Prostate gland (tissue), 2 donors: ENCODE results near the gene DUSP28. TPM values are rescaled to one million over a fixed set of nuclear protein-coding genes. Genes with fewer than 3 reads are reported as not detected.
A peak's percentile ranks its signal among the peaks of the same experiment; 100 is the strongest.

Experiments
- DNase-seq: peaks from one replicate; pipeline ENCODE4 v3.0.0-alpha.2; 2019; ENCODE audit warnings: low spot score
- H3K27ac ChIP-seq, 2 donors: fragments of 200-600 bp; sonication (generic); 2 replicates each; pipeline ENCODE4 v1.5.1; 2017 to 2019
- H3K27me3 ChIP-seq: fragments of 200-600 bp; sonication (generic); replicated peaks from 2 replicates; pipeline ENCODE4 v1.5.1; 2019; ENCODE audit not compliant: insufficient read depth
- H3K36me3 ChIP-seq, 2 donors: fragments of 200-600 bp; sonication (generic); 1 replicate in 1 of 2; 2 replicates in 1 of 2; pipeline versions ENCODE4 v1.5.1 to v1.8.1; 2017 to 2019
- H3K4me1 ChIP-seq: fragments of 200-600 bp; sonication (generic); replicated peaks from 2 replicates; pipeline ENCODE4 v1.5.1; 2019
- H3K4me3 ChIP-seq, 2 donors: fragments of 200-600 bp; sonication (generic); 2 replicates each; pipeline ENCODE4 v1.5.1; 2017 to 2019
- H3K9me3 ChIP-seq: fragments of 200-600 bp; sonication (generic); 2 replicates; pipeline ENCODE4 v1.5.1; 2017
- CTCF ChIP-seq, 4 experiments: fragments of 200-600 bp in 2 of 4; fragments of 450-650 bp in 2 of 4; sonication (generic) in 2 of 4; IDR thresholded peaks; 1 replicate in 3 of 4; 2 replicates in 1 of 4; pipeline ENCODE4 v1.5.1; 2016 to 2019; ENCODE audit warnings: antibody characterized with exemption in 4 of 4, mild to moderate bottlenecking in 2 of 4, moderate library complexity in 2 of 4
- POLR2A ChIP-seq: fragments of 450-650 bp; IDR thresholded peaks from one replicate; pipeline ENCODE4 v1.6.1; 2016; ENCODE audit warnings: antibody characterized with exemption, mild to moderate bottlenecking
- POLR2AphosphoS5 ChIP-seq: sonication (generic); formaldehyde crosslinking; IDR thresholded peaks from one replicate; pipeline ENCODE4 v1.6.1; 2017; ENCODE audit warnings: antibody characterized with exemption
- WGBS: methylation state at CpG from one replicate; pipeline ENCODE4 v1.1.5; 2018; 5-methylcytosine and 5-hydroxymethylcytosine counted together
- intact Hi-C: fragments of 100-400 bp; cut with DNase I; formaldehyde crosslinking; loops from one replicate; pipeline ENCODE4 v1.14.2; 2022
- total RNA-seq, 2 donors: library from RNA; depleted of rRNA; stranded (reverse); fragments of >200 nt; gene quantifications; one replicate each; pipeline ENCODE4 v1.1.0, GENCODE V29; 2016

Gene DUSP28
- total RNA-seq, 2 donors from 2014 or later, result 18.4 to 18.6 TPM

GRCh38 chr2:240596080-240596460, 35.9 kb downstream of the DUSP28 start:
- peaks cover 25% of the 10 kb centered on the region for H3K4me1 ChIP-seq
- H3K9me3 ChIP-seq, result no peaks in the 10 kb centered on the region
- H3K4me3 ChIP-seq, result no peak overlapping the region
- DNase-seq, result no peak
- intact Hi-C loops, result no loop called here
- TF ChIP-seq CTCF (IDR thresholded peaks at IDR 0.05), result no peak
- no peak for TF ChIP-seq POLR2A
- no peak for TF ChIP-seq POLR2AphosphoS5
- 54% methylated on average over 16 of the region's 17 CpGs for WGBS
- H3K36me3 ChIP-seq, result no peaks in the 10 kb centered on the region
- H3K27ac ChIP-seq, result peak overlapping the region; percentile 44 to 46
- H3K27me3 ChIP-seq, result no peaks in the 10 kb centered on the region

- Histone ChIP-seq H3K4me1 (peaks cover 25% of the 10 kb centered on the region), H3K36me3 (no peaks in the 10 kb centered on the region), H3K9me3 (no peaks in the 10 kb centered on the region), H3K27ac (peak overlapping the region; percentile 44 to 46), H3K27me3 (no peaks in the 10 kb centered on the region), H3K4me3 (no peak overlapping the region)
- intact Hi-C loops, result no loop called here
- TF ChIP-seq CTCF (IDR thresholded peaks at IDR 0.05) (no peak), POLR2AphosphoS5 (peak; percentile 68)
- DNase-seq, result peak; percentile 74
- WGBS, result 39% methylated on average over 21 of the region's 23 CpGs
Measured at GRCh38 chr2:240596491-240596931, 36.4 kb downstream of the DUSP28 start.

GRCh38 chr2:240597054-240597418, 36.9 kb downstream of the DUSP28 start:
- DNase-seq, result no peak
- H3K27ac ChIP-seq, result peak overlapping the region in 1 of 2 donors; percentile 46
- H3K36me3 ChIP-seq, result no peaks in the 10 kb centered on the region
- WGBS, result 81% methylated on average over 10 of the region's 10 CpGs
- no peaks in the 10 kb centered on the region for H3K27me3 ChIP-seq
- TF ChIP-seq CTCF (IDR thresholded peaks at IDR 0.05), result no peak
- intact Hi-C loops, result no loop called here
- peaks cover 25% of the 10 kb centered on the region for H3K4me1 ChIP-seq
- no peak overlapping the region for H3K4me3 ChIP-seq
- H3K9me3 ChIP-seq, result no peaks in the 10 kb centered on the region

GRCh38 chr2:240597419-240598181, 37.4 kb downstream of the DUSP28 start:
- Histone ChIP-seq H3K4me1 (peaks cover 25% of the 10 kb centered on the region), H3K27me3 (no peaks in the 10 kb centered on the region), H3K4me3 (no peak overlapping the region), H3K9me3 (no peaks in the 10 kb centered on the region), H3K36me3 (no peaks in the 10 kb centered on the region), H3K27ac (no peak overlapping the region)
- TF ChIP-seq POLR2A, result no peak
- no peak for TF ChIP-seq CTCF (IDR thresholded peaks at IDR 0.05)
- TF ChIP-seq POLR2AphosphoS5, result no peak
- intact Hi-C loops, result no loop called here
- 94% methylated on average over 22 of the region's 22 CpGs for WGBS
- DNase-seq, result no peak

- 95% methylated on average over 17 of the region's 17 CpGs for WGBS
- H3K27ac ChIP-seq, result no peak overlapping the region
- no peaks in the 10 kb centered on the region for H3K27me3 ChIP-seq
- TF ChIP-seq POLR2AphosphoS5, result no peak
- TF ChIP-seq CTCF (IDR thresholded peaks at IDR 0.05), result no peak
- TF ChIP-seq POLR2A, result no peak
- no peak for DNase-seq
- H3K4me3 ChIP-seq, result no peak overlapping the region
- H3K36me3 ChIP-seq, result no peaks in the 10 kb centered on the region
- intact Hi-C loops, result no loop called here
- no peaks in the 10 kb centered on the region for H3K9me3 ChIP-seq
- peaks cover 25% of the 10 kb centered on the region for H3K4me1 ChIP-seq
Measured at GRCh38 chr2:240598311-240598911, 38.3 kb downstream of the DUSP28 start.
